Measurements from ENCODE around the gene XPA. TPM values are rescaled to one million over a fixed set of nuclear protein-coding genes. Genes with fewer than 3 reads are reported as not detected.

Gene XPA
- 7.9 and 12.0 TPM in 2 replicates for total RNA-seq

DNA sequence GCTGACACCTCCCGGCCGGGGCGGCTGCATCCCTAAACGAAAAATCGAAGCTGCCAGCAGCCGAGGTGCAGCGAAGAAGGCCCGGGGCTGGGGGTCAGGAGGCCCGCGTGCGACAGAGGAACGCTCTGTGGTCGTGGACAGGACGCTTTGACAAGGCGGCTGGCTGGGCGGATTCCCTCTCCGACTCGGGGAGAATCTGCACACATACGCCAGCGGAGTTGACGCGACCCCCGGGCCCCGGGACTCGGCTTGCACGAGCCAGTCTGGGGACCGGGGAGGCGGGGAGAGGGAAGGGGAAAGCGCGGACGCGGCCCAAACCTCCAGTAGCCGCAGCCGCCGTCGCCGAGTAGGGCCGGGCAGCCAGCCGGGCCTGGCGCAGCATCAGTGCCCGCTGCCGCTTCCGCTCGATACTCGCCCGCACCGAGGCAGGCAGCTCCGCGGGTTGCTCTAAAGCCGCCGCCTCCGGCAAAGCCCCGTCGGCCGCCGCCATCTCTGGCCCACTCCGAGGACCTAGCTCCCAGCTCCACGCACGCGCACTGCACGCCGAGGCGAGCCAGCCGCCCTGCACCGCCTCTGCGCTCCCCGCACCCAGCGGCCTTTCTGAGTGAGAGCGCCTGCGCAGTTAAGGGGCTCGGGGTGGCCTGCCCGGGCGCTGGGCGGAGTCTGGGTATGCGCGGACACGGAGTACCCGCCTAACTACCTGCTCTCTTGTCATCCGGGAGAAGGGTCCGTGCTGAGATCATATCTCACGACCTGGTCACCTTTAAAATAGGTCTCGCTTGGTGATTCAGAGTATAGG, at the start of gene XPA:
Gene XPA, minus strand, starts transcription at position 538 of the 799 bp plus-strand sequence. Its CDS starts 48 bp downstream, at position 490.

GRCh38 chr9:97632985-97633858, 63.9 kb downstream of the XPA start, which contains the start of the genes NCBP1 and TSTD2:
NCBP1 (plus strand) TSS chr9:97633821; CDS start chr9:97633882, 61 bp downstream.
TSTD2 (minus strand) TSS chr9:97633368; CDS start chr9:97627562, 5,806 bp downstream.

Other genes starting within 250 kb of the XPA start
- 0.06 and 0.39 TPM in 2 replicates for gene TMOD1, start 195.7 kb downstream of the XPA start, total RNA-seq
- gene TSTD2, start 64.0 kb downstream of the XPA start, total RNA-seq: 8.7 and 12.2 TPM in 2 replicates
- gene NCBP1, start 63.5 kb downstream of the XPA start, total RNA-seq: 19.8 and 20.8 TPM in 2 replicates
- gene FOXE1, start 155.9 kb upstream of the XPA start, total RNA-seq: not detected in 2 replicates
- gene TRMO, start 225.2 kb upstream of the XPA start, total RNA-seq: 9.8 and 17.2 TPM in 2 replicates
- gene HEMGN, start 240.8 kb upstream of the XPA start, total RNA-seq: not detected in 2 replicates